Thyroid gland (tissue), 4 donors: ENCODE measurements around the gene LRP8. TPM values are rescaled to one million over a fixed set of nuclear protein-coding genes. Genes with fewer than 3 reads are reported as not detected.

ENCODE experiments used
- DNase-seq, 2 donors: peaks; one replicate each; pipeline ENCODE4 v3.0.0-alpha.2; 2019
- H3K27ac ChIP-seq, 3 donors: fragments of 200-600 bp; sonication (generic); 1 replicate in 2 of 3; 2 replicates in 1 of 3; pipeline ENCODE4 v1.5.1; 2016 to 2019; ENCODE audit warnings: mild to moderate bottlenecking in 1 of 3, moderate library complexity in 1 of 3
- H3K27me3 ChIP-seq: fragments of 200-600 bp; sonication (generic); one replicate; pipeline ENCODE4 v1.5.1; 2019
- H3K36me3 ChIP-seq, 2 donors: fragments of 200-600 bp; sonication (generic); one replicate each; pipeline ENCODE4 v1.5.1; 2016 to 2019
- H3K4me1 ChIP-seq, 2 donors: fragments of 200-600 bp; sonication (generic); one replicate each; pipeline ENCODE4 v1.5.1; 2017 to 2019
- H3K4me3 ChIP-seq, 3 donors: fragments of 200-600 bp; sonication (generic); replicated peaks in 1 of 3; 1 replicate in 2 of 3; 2 replicates in 1 of 3; pipeline ENCODE4 v1.5.1; 2016; ENCODE audit warnings: mild to moderate bottlenecking in 1 of 3
- H3K9me3 ChIP-seq: fragments of 200-600 bp; sonication (generic); one replicate; pipeline ENCODE4 v1.5.1; 2017
- CTCF ChIP-seq, 6 experiments: fragments of 200-600 bp in 3 of 6; fragments of 450-650 bp in 3 of 6; sonication (generic) in 3 of 6; IDR thresholded peaks; one replicate each; pipeline ENCODE4 v1.5.1; 2016 to 2019; ENCODE audit warnings: antibody characterized with exemption in 6 of 6, mild to moderate bottlenecking in 2 of 6, inconsistent platforms in 1 of 6, moderate library complexity in 1 of 6
- POLR2A ChIP-seq, 2 donors: fragments of 450-650 bp; IDR thresholded peaks; one replicate each; pipeline ENCODE4 v1.6.1; 2017; ENCODE audit warnings: antibody characterized with exemption in 2 of 2, mild to moderate bottlenecking in 2 of 2, moderate library complexity in 1 of 2
- WGBS, 2 donors: methylation state at CpG; one replicate each; pipeline ENCODE4 v1.1.5; 2017; 5-methylcytosine and 5-hydroxymethylcytosine counted together
- intact Hi-C: fragments of 100-400 bp; cut with DNase I; formaldehyde crosslinking; loops from one replicate; pipeline ENCODE4 v1.15.1; 2023
- total RNA-seq, 4 donors: library from RNA; depleted of rRNA; stranded (reverse); fragments of >200 nt; gene quantifications; one replicate each; pipeline ENCODE4 v1.2.3, GENCODE V29; 2016

LRP8 gene
- total RNA-seq, 4 donors from 2014 or later = 92.8 to 200 (median 143) TPM

GRCh38 chr1:53219711-53220110 is 108.2 kb downstream of the LRP8 start:
- intact Hi-C loops = no loop called here
- no peak for TF ChIP-seq CTCF (IDR thresholded peaks at IDR 0.05)
- no peak for TF ChIP-seq POLR2A (IDR thresholded peaks at IDR 0.05)
- H3K36me3 ChIP-seq = peaks cover 0 to 11% of the 10 kb centered on the region in 2 donors
- no peaks in the 10 kb centered on the region for H3K9me3 ChIP-seq
- WGBS, 2 donors = 28% methylated on average over 8 of the region's 8 CpGs
- no peak for DNase-seq
- H3K4me1 ChIP-seq = peaks cover 5 to 14% of the 10 kb centered on the region in 2 donors
- peak overlapping the region in 2 of 3 donors; percentile 65 to 71 for H3K4me3 ChIP-seq
- peak overlapping the region; percentile 93 to 99 (median 94) for H3K27ac ChIP-seq
- H3K27me3 ChIP-seq = no peaks in the 10 kb centered on the region

GRCh38 chr1:53218201-53218600 is 109.7 kb downstream of the LRP8 start:
- Histone ChIP-seq H3K9me3 (no peaks in the 10 kb centered on the region), H3K4me1 (peaks cover 5 to 14% of the 10 kb centered on the region in 2 donors), H3K36me3 (peaks cover 10 to 24% of the 10 kb centered on the region in 2 donors), H3K27ac (no peak overlapping the region), H3K27me3 (no peaks in the 10 kb centered on the region), H3K4me3 (no peak overlapping the region)
- intact Hi-C loops = no loop called here
- no peak for TF ChIP-seq POLR2A (IDR thresholded peaks at IDR 0.05)
- no peak for TF ChIP-seq CTCF (IDR thresholded peaks at IDR 0.05)
- 89 to 92% methylated on average over 6 to 7 of the region's 7 CpGs for WGBS, 2 donors
- DNase-seq = no peak

DNA sequence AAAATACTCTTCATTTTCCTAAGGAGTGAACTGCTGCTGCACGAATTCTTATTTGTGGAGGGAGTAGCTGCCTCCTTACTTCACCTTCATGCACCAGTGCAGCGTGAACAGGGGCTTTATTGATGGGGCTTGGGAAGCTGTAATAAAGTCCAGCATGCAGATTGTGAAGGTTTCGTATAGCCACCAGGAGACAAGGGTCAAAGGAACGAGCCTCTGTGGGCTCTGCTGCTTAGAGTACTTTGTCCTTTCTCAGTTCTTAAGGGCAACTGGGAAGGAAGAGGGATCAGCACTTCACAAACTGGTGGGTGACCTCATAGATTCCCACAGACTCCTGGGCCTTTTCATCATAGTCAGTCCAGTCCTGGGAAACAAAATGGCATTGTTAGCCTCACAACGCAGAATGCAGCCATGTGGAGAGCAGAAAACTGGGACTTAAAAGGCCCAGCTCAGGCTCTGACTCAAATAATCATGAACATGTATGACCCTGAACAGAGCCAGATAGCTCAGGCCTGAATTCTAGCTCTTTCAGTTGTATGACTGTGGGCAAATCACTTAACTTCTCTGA is 113.4 kb downstream of the LRP8 start:
- intact Hi-C loops = no loop called here

DNA sequence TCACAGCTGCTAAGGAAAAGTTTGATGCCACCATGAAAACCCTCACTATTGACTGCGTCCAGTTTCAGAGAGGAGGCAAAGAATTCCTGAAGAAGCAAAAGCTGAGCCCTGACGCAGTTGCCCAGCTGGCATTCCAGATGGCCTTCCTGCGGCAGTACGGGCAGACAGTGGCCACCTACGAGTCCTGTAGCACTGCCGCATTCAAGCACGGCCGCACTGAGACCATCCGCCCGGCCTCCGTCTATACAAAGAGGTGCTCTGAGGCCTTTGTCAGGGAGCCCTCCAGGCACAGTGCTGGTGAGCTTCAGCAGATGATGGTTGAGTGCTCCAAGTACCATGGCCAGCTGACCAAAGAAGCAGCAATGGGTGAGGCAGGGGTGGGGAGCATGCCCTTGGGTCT is 116.9 kb downstream of the LRP8 start:
- Histone ChIP-seq H3K4me3 (no peak overlapping the region), H3K36me3 (peaks cover 48 to 73% of the 10 kb centered on the region in 2 donors), H3K4me1 (no peaks in the 10 kb centered on the region), H3K27ac (no peak overlapping the region), H3K27me3 (no peaks in the 10 kb centered on the region), H3K9me3 (no peaks in the 10 kb centered on the region)
- no peak for DNase-seq
- no peak for TF ChIP-seq CTCF (IDR thresholded peaks at IDR 0.05)
- TF ChIP-seq POLR2A (IDR thresholded peaks at IDR 0.05) = no peak
- WGBS, 2 donors = 98 to 99% methylated on average over 11 of the region's 11 CpGs
- intact Hi-C loops = no loop called here

More for the DNA sequence above, 113.4 kb downstream of the LRP8 start:
- no peak for DNase-seq
- no peak overlapping the region for H3K4me3 ChIP-seq
- WGBS, 2 donors = 73 to 82% methylated on average over 4 to 5 of the region's 5 CpGs
- TF ChIP-seq POLR2A (IDR thresholded peaks at IDR 0.05) = no peak
- no peak for TF ChIP-seq CTCF (IDR thresholded peaks at IDR 0.05)
- peaks cover 0 to 3% of the 10 kb centered on the region in 2 donors for H3K4me1 ChIP-seq
- no peaks in the 10 kb centered on the region for H3K9me3 ChIP-seq
- H3K27ac ChIP-seq = no peak overlapping the region
- no peaks in the 10 kb centered on the region for H3K27me3 ChIP-seq
- H3K36me3 ChIP-seq = peaks cover 32 to 55% of the 10 kb centered on the region in 2 donors

DNA sequence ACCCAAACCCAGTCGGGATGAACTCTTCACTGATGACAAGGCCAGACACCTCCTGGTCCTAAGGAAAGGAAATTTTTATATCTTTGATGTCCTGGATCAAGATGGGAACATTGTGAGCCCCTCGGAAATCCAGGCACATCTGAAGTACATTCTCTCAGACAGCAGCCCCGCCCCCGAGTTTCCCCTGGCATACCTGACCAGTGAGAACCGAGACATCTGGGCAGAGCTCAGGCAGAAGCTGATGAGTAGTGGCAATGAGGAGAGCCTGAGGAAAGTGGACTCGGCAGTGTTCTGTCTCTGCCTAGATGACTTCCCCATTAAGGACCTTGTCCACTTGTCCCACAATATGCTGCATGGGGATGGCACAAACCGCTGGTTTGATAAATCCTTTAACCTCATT is 117.5 kb downstream of the LRP8 start:
- no peak for DNase-seq
- Histone ChIP-seq H3K4me1 (no peaks in the 10 kb centered on the region), H3K27ac (no peak overlapping the region), H3K9me3 (no peaks in the 10 kb centered on the region), H3K36me3 (peaks cover 54 to 71% of the 10 kb centered on the region in 2 donors), H3K4me3 (no peak overlapping the region), H3K27me3 (no peaks in the 10 kb centered on the region)
- 95 to 97% methylated on average over 7 of the region's 7 CpGs for WGBS, 2 donors
- intact Hi-C loops = no loop called here
- no peak for TF ChIP-seq CTCF (IDR thresholded peaks at IDR 0.05)
- no peak for TF ChIP-seq POLR2A (IDR thresholded peaks at IDR 0.05)
